ENCODE results near the gene ZNF155.
"Not testable (repeated sequence)": the region's sequence is repeated elsewhere in the genome, so short reads cannot be mapped to it uniquely, and the experiment has no call there.

The ZNF155 gene

DNA sequence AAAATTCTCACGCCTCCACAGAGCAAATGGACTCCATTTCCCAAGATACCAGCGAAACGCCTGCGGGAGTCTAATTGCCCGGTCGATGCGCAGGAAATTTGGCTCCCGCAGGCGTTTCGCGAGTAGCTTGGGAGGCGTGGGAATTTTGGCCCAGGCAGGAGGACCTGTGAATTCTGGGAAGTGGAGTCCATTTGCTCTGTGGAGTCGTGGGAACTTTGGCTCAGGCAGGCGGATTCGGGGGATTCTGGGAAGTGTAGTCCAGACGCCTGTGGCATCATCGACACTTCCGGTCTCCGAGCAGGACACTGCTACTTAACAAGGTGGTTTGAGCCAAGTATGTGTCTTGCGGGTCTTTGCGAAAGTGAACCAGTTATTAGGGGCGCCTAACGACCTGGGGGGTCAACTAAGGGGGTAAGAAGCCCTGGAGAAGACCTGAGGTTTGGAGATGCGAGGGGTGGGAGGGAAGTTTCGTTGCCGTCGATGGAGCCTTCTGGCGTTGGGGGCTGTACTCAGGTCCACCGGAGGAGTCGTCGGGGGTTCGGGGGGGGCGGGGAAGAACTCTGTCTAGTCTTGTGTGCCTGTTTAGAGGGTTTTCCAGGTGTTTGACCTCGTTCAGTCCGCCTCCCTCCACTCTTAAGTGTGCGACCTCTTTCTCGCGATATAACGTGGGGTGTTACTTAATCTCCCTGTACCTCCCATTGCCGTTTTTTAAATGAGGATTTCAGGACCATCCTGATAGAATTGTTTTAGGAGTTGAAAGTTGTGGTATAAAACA lies at the start of gene ZNF155:
TSS of gene ZNF155 (plus strand) at position 277 of the 775 bp plus-strand sequence. CDS start 4,356 bp downstream, outside the sequence.
- DNase-seq = peak; percentile 72

DNA sequence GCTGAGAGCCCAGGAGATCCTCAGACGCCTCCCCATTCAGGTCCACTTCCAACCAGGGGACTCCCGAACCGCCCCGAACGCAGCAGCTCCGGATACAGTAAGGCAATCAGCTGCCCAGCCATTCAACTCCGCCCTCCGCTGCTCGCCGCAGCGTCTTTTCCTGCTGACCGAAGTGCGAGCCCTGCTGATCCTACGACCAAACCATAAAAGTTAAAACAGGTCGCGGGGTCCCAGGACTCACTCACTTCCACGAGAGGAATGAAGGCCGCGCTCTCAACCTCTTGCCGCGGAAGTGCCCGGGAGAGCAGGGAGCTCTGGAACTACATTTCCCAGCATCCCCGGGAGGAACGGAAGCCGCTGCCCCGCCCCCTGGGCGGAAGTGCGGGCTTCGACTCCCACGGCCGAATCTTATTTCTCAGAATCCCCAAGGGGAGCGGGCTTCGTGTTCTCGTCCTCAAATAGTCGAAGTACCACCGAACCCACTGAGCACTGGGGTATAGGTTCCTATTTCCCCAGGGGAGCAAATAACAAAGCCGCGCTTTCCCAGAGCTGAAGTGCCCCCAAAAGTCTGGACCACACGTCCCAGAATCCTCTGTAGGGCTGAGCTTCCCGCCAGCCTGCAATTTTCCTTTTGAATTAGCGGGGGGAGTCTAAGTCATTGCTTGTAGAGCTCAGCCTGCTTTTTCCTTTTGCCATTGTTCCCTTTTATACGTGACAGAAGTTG lies 48.8 kb upstream of the ZNF155 start, which contains the start of gene ZNF45:
TSS of gene ZNF45 (minus strand) at position 298 of the 724 bp plus-strand sequence. CDS start 13,097 bp downstream, outside the sequence.
- peak; percentile 83 for DNase-seq

DNA sequence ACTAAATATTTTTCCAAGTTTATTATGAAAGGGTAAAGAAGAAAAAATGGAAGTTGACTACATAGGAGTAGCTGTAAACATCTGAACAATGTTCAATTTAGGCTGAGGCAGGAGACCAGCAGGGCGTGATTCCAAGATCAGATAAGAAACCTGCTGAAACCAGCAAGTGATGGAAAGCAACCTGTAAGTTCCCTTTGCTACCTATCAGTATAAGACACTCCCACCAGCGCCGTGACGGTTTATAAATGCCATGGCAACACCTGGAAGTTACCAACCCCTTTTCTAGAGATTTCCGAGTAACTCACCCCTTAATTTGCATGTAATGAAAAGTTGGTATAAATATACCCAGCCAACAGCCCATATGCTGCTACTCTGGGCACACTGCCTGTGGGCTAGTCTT lies 47.8 kb upstream of the ZNF155 start:
- DNase-seq = no peak

DNA sequence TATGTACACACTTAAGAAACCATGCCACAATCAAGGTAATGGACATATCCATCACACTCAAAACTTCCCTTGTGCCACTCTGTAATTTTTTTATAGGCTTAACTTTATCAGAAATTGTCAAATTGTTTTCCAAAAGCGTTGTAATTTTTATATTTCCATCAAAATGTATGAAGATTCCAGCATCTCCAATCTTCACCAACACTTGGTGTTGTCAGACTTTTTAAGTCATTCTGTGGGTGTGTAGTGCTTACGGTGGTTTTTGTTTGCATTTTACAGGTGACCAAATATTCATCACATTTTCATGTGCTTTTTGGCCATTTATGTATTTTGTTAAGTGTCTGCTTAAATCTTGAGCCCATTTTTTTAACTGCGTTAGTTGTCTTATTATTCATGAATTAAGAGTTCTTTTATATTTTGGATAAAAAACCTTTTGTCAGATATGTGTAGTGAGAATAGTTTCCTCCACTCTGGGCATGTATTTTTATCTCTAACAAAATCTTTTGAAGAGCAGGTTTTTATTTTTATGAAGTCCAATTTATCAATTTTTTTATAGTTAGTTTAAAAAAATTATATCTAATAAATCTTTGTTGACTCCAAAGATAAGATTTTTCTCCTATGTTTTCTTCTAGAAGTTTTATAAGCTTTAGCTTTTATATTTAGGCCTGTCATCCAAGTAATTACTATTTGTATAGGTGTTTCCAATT lies 44.3 kb upstream of the ZNF155 start:
- DNase-seq = no peak

DNA sequence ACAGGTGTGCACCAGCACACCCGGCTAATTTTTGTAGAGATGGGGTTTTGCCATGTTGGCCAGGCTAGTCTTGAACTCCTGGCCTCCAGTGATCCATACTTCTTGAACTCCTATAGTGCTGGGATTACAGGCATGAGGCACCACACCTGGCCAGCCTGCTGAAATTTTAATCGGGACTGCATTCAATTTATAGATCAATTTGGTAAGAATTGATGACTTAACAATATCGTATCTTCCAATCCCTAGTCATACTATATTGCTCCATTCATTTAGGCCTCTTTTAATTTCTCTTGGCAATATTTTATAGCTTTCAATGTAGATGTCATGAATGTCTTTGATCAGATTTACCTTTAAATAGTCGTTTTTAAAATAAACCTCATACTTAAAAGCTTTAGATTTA lies 43.3 kb upstream of the ZNF155 start:
- DNase-seq = no peak

DNA sequence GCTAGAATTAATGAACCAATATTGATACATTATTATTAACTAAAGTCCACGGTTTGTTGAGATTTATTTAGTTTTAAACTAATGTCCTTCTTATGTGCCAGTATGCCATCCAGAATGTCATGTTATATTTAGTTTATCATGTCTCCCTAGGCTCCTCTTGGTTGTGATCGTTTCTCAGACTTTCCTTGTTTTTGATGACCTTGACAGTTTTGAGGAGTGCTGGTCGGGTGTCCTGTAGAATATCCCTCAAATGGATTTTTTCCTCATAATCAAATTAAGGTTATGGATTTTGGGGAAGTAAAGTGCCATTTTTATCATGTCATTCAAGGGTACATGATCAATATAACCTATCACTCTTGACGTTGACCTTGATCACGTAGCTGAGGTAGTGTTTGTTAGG lies 42.8 kb upstream of the ZNF155 start:
- no peak for DNase-seq

DNA sequence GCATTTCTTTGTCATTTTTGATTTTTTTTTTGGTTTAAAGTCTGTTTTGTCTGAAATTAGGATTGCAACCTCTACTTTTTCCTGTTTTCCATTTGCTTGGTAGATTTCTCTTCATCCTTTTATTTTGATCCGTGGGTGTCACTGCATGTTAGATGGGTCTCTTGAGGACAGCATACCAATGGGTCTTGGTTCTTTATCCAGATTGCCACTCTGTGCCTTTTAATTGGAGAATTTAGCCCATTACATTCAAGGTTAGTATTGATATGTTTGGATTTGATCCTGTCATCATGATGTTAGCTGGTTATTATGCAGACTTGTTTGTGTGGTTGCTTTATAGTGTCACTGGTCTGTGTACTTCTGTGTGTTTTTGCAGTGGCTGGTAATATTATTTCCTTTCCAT lies 36.6 kb upstream of the ZNF155 start:
- DNase-seq = not testable (repeated sequence)

DNA sequence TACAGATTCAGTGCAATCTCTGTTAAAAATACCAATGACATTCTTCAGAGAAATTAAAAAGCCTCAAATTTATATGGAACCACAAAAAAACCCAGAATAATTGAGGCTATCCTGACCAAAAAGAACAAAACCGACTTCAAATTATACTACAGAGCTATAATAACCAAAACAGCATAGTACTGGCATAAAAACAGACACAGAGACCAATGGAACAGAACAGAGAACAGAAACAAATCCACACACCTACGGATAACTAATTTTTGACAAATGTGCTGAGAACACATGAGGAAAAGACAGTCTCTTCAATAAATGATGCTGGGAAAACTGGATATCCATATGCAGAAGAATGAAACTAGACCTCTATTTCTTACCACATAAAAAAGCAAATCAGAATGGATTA lies 34.2 kb upstream of the ZNF155 start:
- DNase-seq = not testable (repeated sequence)

DNA sequence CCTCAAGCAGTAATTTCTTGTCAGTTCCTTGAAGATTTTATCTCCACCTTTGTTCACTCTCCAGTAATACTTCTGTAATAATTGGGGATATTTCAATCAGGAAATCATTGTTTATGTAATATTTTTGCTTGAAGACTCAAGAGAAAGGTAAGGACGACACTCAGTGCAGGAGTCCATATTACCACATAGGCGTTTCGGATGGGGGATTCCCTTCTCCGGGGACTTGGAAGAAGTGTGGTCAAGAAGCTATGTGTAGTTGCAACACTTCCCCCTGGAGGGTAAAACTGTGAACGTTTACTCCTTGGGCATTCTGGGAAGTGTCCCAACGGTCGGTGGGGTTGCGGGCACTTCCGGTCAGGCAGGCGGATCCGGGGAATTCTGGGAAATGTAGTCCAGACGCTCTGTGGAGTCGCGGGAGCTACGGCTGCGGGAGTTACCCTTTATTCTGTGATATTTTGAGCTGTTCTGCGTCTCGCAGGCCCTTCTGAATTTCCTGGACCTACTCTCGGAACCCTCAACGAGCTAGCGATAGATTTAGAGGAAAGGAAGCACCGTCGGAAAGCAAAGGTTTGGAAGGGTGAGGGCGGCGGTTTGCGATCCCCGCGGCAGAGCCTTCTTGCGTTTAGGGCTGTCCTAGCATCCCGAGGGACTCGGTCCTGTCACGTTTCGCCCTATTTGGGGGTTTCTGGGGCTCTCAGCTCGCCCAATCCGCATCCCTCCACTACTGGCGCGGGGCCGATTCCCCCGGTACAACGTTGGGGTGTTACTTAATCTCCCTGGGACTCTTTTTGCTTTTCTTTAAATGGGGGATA lies 32.9 kb upstream of the ZNF155 start, which contains the start of gene ZNF221:
TSS of gene ZNF221 (plus strand) at position 395 of the 812 bp plus-strand sequence. CDS start 11,499 bp downstream, outside the sequence.
- DNase-seq = peak; percentile 60

DNA sequence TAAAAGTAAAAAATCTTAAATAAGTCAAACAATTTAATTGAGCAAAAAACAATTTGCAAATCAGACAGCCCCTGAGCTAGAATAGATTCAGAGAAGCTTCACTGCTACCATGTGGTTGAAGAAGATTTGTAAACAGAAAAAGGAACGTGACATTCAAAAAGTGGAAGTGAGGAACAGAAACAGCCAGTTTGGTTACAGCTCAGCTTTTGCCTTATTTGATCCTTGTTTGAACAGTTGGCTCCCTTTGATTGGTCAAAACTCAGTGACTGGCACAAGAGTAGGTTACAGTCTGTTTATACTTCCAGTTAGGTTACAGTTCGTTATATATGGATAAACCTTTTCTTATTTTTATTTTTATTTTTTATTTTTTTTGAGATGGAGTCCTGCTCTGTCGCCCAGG lies 27.2 kb upstream of the ZNF155 start:
- no peak for DNase-seq

DNA sequence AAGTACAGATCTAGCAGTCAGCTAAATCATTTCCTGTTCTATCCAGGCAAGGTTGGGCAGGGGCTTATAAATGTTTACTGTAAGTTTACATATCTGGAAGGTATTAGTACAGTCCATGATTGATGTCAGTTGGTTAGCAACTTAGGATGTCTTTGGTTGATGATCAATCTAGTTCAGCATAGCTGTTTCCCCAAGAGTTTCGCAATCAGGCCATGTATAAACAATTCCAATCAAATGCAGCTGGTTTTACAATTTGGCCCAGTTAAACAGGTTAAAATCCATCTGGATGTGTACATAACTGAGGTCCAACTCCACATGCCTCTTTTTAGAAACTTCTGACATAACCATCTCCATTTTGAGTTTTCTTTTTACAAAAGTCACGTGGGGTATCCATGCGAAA lies 26.1 kb upstream of the ZNF155 start:
- no peak for DNase-seq

DNA sequence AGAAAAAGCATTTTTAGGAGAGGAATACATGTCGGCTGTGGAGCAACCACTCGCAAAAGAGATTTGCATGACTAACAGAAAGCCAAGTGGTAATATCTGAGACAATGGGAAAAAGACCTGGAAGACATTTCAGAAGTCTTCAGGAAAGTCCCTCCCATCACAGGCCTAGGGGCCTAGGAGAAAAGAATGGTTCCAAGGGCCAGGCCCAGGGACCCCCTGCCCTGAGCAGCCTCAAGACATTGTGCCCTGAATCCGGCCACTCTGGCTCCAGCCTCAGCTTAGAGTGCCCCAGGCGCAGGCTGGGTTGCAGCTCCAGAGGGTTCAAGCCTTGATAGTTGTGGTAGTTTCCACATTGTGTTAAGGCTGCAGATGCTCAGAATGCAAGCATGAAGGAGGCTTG lies 23.6 kb upstream of the ZNF155 start:
- no peak for DNase-seq

DNA sequence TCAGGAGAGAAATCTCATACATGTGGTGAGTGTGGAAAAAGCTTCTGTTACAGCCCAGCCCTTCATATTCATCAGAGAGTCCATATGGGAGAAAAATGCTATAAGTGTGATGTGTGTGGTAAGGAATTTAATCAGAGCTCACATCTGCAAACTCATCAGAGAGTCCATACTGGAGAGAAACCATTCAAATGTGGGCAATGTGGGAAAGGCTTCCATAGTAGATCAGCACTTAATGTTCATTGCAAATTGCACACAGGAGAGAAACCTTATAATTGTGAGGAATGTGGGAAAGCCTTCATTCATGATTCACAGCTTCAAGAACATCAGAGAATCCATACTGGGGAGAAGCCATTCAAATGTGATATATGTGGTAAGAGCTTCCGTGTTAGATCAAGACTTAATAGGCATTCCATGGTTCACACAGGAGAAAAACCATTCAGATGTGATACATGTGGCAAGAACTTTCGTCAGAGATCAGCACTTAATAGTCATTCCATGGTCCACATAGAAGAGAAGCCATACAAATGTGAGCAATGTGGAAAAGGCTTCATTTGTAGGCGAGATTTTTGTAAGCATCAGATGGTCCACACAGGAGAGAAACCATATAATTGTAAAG lies 17.8 kb upstream of the ZNF155 start:
- no peak for DNase-seq

DNA sequence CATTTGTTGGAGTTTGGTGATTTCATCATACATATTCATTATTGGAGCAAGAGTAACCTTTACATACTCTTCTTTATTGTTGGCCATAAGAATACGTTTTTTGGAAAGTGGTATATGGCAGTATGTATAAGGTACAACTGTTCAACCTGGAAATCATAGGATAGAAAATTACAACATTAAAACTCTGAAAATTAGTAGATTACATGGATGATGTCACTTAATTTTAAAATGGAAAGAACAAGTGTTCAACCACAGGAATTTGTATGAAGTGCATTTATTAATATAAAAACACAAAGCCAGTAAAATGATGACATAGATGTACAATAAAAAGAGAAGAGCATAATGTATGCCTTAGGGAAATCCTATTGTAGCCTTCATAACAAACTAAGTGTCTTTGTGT lies 7.3 kb upstream of the ZNF155 start:
- no peak for DNase-seq

DNA sequence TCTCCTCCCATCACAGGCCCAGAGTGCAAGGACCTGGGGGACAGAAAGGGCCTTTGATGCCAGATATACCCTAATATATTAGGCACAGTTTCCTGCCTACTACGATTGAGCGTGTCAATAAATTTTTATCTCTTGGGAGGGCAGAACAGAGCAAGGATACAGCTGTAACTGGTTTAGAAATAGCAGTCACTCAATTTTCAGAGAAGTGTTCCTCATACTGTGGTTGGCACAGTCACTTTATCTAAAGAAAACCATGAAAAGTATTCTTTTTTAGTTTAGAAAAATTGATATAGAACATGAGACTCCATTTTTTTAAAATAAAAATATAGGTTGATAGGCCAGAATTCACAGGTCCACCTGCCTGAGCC lies 460 bp upstream of the ZNF155 start:
- DNase-seq = no peak

DNA sequence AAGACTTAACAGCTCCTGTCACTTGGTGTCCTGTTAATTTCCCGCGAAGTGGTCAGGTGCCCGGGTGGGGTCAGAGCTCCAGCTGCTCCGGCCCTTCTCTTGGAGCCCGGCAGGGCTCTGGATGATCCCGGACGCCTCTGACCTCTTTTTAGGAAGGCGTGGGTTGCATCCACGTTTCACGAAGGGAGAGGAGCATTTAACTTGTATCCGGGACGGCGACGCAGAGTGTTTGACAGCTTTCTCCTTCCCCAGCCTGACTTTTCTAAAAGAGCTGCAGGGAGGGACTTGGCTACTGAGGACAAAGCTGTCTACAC lies 656 bp downstream of the ZNF155 start:
- no peak for DNase-seq

DNA sequence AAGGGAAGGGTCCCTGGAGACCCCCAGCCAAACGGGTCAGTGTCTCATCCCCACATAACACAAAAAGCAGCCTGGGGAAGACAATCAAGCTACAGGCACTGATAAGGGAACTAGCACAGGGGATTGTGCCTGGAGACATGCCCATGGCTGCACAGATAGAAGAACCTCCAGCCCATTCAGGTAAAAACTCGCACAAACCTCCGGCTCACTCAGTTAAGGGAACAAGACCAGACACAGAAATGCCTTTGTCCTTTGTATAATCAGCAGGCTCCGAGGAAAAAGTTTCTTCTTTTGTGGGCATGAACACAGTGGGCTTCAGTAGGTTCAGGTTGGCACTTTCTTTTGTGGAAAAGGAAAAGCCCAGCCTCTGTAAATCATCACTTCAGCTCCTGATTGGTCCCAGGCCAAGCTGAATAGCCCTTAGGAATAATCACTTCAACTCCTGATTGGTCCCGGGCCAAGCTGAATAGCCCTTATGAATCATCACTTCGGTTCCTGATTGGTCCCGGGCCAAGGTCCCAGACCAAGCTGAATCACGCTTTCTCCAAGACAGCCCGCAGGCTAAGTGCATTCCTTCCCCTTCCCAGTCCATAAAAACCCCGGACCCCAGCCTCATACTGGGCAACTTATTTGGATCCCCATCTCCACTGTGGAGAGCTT lies 13.8 kb downstream of the ZNF155 start:
- DNase-seq = no peak

DNA sequence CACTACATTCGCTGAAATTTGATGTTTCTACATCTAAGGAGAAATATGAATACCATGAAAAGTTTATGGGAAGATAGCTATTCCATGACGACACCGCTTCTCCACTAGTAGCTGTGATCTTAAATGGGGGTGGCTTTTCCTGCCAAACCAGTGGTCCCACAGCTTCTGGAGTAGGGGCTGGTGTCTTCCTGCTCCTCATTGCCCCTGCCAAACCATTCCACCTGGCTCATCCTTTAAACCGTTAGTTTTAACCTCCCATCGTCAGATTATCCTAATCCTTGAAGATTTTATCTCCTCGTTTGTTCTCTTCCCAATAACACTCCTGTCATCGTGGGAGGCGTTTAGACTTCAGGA lies 18.2 kb downstream of the ZNF155 start:
- DNase-seq = no peak

DNA sequence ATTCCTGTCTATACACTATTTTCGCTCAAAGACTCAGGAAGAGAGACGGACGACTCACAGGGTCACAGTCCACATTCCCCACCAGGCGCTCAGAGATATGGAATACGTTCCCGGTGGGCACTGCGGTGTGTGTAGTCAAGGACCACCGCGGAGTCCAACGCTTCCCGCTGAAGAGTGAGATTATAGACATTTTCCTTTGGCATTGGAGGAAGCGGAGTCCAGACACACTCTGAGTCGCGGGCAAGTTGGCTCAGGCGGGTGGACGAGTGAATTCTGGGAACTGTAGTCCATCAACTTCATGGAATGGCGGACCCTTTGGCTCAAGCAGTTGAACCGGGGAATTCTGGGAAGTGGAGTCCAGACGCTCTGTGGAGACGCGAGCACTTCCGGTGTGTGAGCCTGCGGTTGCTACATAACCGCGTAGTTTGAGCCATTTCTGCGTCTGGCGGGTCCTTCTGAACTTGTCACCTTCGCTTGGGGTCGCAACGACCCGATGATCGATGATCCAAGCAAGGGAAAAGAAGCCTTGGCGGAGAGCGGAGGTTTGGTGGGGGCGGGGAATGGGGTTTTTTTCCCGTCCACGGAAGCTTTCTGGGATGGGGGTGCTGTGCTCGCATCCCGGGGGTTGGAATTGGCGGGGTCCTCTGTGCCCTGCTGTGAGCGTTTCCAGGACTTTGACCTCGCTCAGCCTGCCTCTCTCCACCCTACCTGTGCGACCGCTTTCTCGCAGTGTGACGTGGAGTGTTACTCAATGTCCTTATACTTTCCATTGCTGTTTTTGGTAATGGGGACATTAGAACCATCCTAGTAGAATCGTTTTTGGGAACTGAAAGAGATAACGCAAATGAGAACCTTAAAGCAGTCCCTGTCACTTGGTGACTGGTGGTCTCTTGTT lies 18.8 kb downstream of the ZNF155 start, which contains the start of gene ZNF230:
TSS of gene ZNF230 (plus strand) at position 392 of the 895 bp plus-strand sequence. CDS start 4,122 bp downstream, outside the sequence.
- DNase-seq = peak; percentile 68

DNA sequence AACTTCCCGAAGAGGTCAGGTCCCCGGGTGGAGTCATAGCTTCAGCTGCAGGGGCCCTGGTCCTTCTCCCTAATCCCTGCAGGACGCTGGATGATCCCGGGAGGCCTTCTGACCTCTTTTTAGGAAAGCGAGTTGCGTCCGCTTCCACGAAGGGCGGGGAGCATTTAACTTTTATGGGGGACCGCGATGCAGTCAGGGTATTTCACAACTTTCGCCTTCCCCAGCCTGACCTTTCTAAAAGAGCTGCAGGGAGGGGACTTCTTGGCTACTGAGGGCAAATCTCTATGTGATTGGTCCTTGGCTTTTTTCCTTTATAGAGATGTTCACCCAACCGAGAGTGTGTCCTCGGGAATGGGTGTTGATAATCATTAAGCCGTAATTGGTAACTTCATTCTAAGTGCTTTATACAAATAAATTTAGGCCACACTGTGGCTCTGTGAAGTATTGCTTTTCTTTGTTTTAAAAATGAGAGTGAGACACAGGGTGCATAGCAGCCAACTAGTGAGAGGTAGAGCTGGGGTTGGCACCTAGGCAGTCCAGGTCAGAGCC lies 19.5 kb downstream of the ZNF155 start:
- DNase-seq = no peak
